ENCODE results near the gene PPM1H.

PPM1H gene

GRCh38 chr12:62701492-62701891 lies 233.5 kb downstream of the PPM1H start:
- DNase-seq, result no peak

- DNase-seq, result no peak
These were observed 234.7 kb downstream of the PPM1H start for GRCh38 chr12:62700091-62700880.

DNA sequence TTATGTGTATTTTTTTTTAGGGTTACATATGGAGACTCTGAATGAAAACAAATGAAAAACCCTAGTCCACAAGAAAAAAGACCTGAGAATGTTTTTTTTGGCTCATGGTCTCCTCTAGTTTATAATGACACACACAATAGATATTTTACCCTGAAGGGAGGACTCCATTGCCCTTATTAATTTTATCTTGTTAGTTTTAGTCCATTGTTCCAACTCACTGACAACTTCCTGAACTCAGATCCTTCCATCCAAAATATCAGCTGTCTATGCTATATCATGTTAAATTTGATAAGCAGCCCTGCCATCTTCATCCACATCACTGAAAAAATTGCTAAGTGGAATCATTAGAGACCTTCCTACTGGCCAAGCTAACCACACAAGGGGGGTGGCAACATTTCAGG lies 236.2 kb downstream of the PPM1H start:
- no peak for DNase-seq

DNA sequence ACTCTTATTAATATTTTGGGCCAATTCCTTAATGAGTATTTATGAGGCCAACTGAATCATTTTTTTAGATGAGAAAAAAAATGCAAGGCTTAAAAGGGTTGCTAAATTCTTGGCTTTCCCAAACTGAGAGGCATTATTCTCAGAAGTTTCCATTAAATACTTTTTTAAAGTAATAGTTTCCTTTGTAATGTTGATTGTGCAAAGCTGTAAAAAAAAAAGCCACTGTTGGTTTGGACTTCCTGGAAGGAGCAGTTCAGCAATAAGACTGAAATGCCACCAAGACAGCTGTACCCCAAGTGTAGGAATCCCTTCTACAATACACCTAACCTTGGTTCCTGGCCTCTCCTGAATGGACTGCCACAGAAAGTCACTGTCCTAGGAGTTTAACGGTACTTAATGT lies 237.1 kb downstream of the PPM1H start:
- no peak for DNase-seq

GRCh38 chr12:62695696-62696095 lies 239.3 kb downstream of the PPM1H start:
- no peak for DNase-seq

DNA sequence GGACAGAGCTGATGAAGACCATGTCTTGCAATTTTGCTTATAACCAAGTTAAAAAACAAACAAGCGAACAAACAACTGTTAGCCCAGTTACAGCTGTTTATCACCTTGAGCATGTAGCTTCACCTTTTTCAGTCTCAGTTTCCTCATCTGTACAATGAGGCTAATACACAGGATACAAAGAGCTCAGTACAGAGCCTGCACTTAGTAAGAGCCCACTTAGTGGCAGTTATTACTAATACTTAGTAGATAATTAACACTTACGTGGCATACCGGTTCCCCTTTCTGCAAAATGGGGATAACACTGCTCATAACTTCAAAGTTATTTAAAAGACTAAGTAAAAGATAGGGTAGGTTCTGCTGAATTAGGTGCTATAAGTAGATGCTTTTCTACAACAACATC lies 240.3 kb downstream of the PPM1H start:
- DNase-seq, result no peak

- DNase-seq, result no peak
These were observed 240.8 kb downstream of the PPM1H start for GRCh38 chr12:62694116-62694515.

DNA sequence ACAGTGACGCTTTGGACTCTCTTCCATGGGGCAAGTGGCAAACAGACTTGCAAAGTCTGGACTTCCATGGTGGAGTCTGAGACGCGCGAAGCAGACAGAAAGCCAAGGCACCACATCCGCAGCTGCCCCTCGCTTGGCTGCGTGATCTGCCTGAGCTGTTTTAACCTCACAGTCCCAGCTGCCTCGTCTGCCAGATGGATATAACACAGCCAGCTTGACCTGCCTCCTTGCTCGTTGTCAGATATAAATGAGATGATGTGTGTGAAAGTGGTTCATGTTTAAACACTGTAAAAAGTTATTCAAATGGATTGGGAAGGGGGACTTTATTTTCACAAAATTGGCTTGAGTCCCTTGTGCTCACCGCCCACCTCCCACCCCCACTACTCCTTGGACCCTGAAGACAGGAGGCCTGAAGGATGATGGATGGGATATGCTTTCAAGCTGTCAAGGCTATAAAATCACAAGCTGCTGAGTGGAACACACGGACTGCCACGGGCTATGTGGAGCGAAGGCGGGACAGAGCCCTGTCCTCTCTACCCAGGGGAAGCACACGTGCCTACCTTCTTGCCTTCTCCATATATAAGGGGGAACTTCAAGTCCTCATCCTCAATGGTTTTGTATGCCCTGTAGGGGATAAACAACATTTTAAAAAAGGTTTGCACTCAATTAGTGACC lies 241.4 kb downstream of the PPM1H start:
- DNase-seq, result no peak

GRCh38 chr12:62692884-62693283 lies 242.1 kb downstream of the PPM1H start:
- no peak for DNase-seq

DNA sequence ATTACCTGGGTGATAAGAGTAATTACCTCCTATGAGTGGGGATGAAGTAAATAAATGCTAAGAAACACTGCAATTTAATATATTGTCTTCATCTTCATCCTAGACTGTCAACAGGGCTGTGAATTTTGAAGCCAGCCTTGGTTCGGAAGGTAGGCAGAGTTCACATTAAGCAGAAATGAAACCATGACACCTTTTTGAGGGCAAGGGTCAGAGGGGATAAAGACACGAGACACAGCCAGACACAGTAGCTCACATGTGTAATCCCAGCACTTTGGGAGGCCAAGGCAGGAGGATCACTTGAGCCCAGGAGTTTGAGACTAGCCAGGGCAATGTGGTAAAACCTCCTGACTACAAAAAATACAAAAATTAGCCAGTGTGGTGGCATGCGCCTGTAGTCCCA lies 243.6 kb downstream of the PPM1H start:
- no peak for DNase-seq

GRCh38 chr12:62689042-62689839 lies 245.7 kb downstream of the PPM1H start:
- no peak for DNase-seq

DNA sequence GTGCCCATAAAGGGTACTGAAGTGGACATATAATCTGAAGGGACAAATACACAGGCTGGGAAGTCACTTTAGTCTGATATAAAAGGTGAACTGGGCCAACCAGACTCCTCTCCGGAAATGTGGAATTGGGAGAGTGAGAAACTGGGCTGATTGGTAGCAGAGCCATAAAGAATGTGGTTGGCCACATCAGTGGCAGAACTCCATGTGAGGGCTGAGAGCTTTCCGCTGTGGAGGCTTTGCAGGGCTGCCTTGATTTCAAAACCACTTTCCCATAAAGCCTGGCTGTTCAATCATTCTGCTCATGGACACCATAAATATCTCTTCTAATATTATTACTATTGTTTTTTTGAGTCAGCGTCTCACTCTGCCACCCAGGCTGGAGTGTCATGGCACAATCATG lies 248.0 kb downstream of the PPM1H start:
- no peak for DNase-seq

GRCh38 chr12:62684570-62685295 lies 250.2 kb downstream of the PPM1H start:
- DNase-seq, result no peak

- DNase-seq, result no peak
These were observed 251.0 kb downstream of the PPM1H start for GRCh38 chr12:62683776-62684569.

- DNase-seq, result no peak
These were observed 253.6 kb downstream of the PPM1H start for GRCh38 chr12:62681306-62681705.

DNA sequence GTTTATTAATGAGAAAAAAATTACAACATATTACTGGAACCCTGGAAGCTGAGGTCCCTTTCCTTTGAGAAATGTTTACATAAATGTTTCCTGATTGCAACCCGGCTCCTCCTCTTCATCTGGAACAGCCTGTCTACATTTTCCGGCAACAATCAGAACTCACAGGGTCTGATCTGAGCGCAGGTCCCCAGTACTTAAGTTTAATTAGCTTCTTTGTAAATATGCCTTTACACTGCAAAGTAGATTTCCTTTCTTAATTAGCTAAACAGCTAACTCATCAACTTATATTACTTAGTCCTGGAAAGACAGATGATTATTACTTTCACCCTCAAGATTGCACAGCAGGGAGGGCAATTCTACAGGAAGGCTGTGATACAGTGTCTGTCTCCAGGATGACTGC lies 255.3 kb downstream of the PPM1H start:
- DNase-seq, result no peak

- no peak for DNase-seq
These were observed 257.6 kb downstream of the PPM1H start for GRCh38 chr12:62677355-62677754.

DNA sequence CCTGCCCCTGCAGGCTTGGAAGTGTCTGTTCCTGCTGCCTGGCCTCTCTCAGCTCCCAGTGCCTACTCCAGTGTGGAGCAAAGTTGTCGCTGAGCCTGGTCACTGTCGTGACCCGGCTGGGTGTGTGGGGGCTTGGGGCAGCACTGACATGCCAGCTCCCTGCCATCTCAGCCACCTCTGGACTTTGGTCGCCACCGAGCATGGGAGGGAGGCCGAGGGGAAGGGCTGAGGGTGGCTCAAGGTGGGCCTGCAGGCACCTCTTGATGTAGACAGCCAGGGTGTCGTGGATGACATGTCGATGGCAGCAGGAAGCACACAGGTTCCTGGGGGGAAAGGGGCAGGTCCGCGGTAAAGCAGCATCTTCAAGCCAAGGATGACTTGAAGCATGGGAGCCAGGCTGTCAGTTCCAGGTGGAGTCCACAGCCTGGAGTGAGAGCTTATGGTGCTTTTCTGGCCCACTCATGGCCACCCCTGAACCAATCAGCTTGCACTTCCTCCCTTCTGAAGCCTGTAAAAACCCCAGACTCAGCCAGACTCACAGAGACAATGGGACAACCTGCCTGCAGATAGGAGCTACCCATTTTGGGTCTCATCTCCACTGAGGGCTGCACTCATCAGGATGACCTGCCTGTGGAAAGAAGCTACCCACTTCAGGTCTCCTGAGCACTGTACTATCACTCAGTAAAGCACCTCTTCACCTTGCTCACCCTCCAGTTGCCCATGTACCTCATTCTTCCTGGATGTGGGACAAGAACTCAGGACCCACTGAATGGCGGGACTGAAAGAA lies 258.2 kb downstream of the PPM1H start:
- DNase-seq, result no peak

GRCh38 chr12:62673028-62673815 lies 261.7 kb downstream of the PPM1H start:
- DNase-seq, result no peak

DNA sequence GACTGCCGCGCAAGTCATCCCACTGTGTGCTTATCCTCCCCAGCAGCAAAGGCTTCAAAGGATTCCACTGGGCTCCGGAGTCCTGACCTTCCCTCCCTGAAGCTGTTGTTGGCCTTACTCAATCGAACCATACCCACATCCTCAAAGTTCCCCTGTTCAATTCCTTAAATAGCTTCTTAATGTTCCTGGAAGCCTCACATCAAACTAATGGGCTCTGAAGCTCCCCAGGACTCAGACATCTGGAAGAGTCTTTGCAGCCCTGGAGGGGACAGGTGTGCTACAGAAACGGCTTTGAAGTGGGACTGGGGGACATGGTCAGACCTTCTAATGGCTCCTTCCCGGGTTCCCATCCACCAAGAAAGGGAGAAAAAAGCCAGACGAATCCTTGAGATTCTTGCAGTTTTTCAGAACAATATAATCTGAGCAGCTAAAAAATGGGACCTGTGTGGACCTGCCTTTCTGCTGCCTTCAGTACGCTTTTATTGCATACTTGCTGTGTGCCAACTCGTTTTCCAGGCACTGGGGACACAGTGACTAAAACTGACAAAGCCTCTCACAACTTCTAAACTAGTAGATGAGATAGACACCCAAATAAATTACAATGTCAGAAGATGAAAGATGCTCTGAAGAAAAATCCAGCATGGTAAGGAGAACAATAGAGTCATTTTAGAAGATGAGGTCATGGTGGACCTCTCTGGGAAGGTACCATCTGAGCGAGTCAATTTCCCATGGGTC lies 263.8 kb downstream of the PPM1H start:
- no peak for DNase-seq
